Measurements from ENCODE around the gene TAB2.

Gene TAB2

GRCh38 chr6:149313861-149314260 lies 3.7 kb upstream of the TAB2 start:
- DNase-seq: no peak

- DNase-seq: no peak
Measured at GRCh38 chr6:149314325-149314905, 3.1 kb upstream of the TAB2 start.

- no peak for DNase-seq
Measured at GRCh38 chr6:149316108-149316727, 1.3 kb upstream of the TAB2 start.

- DNase-seq: peak; percentile 75 to 82
Measured at GRCh38 chr6:149316740-149317643, 520 bp upstream of the TAB2 start.

- no peak for DNase-seq
Measured at GRCh38 chr6:149318581-149319286, 1.2 kb downstream of the TAB2 start.

GRCh38 chr6:149319422-149319821 lies 1.9 kb downstream of the TAB2 start:
- DNase-seq: no peak

- DNase-seq: peak in 1 of 2 donors; percentile 31
Measured at GRCh38 chr6:149320016-149320415, 2.5 kb downstream of the TAB2 start.

GRCh38 chr6:149320796-149321195 lies 3.3 kb downstream of the TAB2 start:
- DNase-seq: no peak

- no peak for DNase-seq
Measured at GRCh38 chr6:149323353-149323752, 5.8 kb downstream of the TAB2 start.

- no peak for DNase-seq
Measured at GRCh38 chr6:149323925-149324324, 6.4 kb downstream of the TAB2 start.

GRCh38 chr6:149324428-149324827 lies 6.9 kb downstream of the TAB2 start:
- no peak for DNase-seq

GRCh38 chr6:149325648-149326236 lies 8.2 kb downstream of the TAB2 start:
- DNase-seq: no peak

- no peak for DNase-seq
Measured at GRCh38 chr6:149327638-149328037, 10.1 kb downstream of the TAB2 start.

- DNase-seq: no peak
Measured at GRCh38 chr6:149328083-149328482, 10.6 kb downstream of the TAB2 start.

GRCh38 chr6:149329529-149329928 lies 12.0 kb downstream of the TAB2 start:
- no peak for DNase-seq

- DNase-seq: no peak
Measured at GRCh38 chr6:149330133-149330532, 12.6 kb downstream of the TAB2 start.

GRCh38 chr6:149331043-149331807 lies 13.7 kb downstream of the TAB2 start:
- no peak for DNase-seq

GRCh38 chr6:149331871-149332270 lies 14.4 kb downstream of the TAB2 start:
- DNase-seq: no peak

GRCh38 chr6:149332602-149333265 lies 15.2 kb downstream of the TAB2 start:
- DNase-seq: no peak

GRCh38 chr6:149333266-149333620 lies 15.7 kb downstream of the TAB2 start:
- no peak for DNase-seq

- DNase-seq: no peak
Measured at GRCh38 chr6:149334201-149334600, 16.7 kb downstream of the TAB2 start.
